ENCODE data around the gene SMS. TPM values are rescaled to one million over a fixed set of nuclear protein-coding genes. Genes with fewer than 3 reads are reported as not detected.

SMS gene
- total RNA-seq, 1 experiment from 2014 or later, result 164 TPM

- Histone ChIP-seq H3K79me2 (ENCODE audit: low read length) (no peaks in the 10 kb centered on the region), H3K9ac (ENCODE audit: low read length) (no peak overlapping the region), H3K9me3 (ENCODE audit: low read length) (no peaks in the 10 kb centered on the region), H3K4me1 (ENCODE audit: insufficient read depth, low read length) (no peaks in the 10 kb centered on the region), H3K4me2 (ENCODE audit: low read length) (no peak overlapping the region), H3K9me2 (replicated peaks; ENCODE audit: low read length) (no peaks in the 10 kb centered on the region), H3K27ac (ENCODE audit: low read length) (no peak overlapping the region), H3F3A (ENCODE audit: low read length, unreplicated experiment) (no peaks in the 10 kb centered on the region), H2AFZ (ENCODE audit: low read length) (no peak overlapping the region), H3K4me3 (ENCODE audit: low read length) (no peak overlapping the region), H3K27me3 (ENCODE audit: low read length) (no peaks in the 10 kb centered on the region), H4K20me1 (ENCODE audit: low read length) (no peaks in the 10 kb centered on the region), H3K36me3 (ENCODE audit: low read depth, low read length) (no peaks in the 10 kb centered on the region)
- TF ChIP-seq CTCF (conservative IDR thresholded peaks at IDR 0.05; ENCODE audit: low read depth, low read length) (no peak), EZH2phosphoT487 (IDR thresholded peaks at IDR 0.05; ENCODE audit: borderline replicate concordance, low read length) (no peak), EZH2 (IDR thresholded peaks at IDR 0.05; ENCODE audit: low read length, unreplicated experiment) (no peak)
- DNase-seq (no peak), ATAC-seq (no peak)
- CTCF ChIA-PET, result no interaction called here
- intact Hi-C loops (cut with micrococcal nuclease), result no loop called here
- no TSS peak for BruUV-seq (replicated peaks)
- POLR2A ChIA-PET (ENCODE audit: unreplicated experiment), result no interaction called here
Observed at GRCh38 chrX:22040184-22040583, 99.7 kb downstream of the SMS start.

DNA sequence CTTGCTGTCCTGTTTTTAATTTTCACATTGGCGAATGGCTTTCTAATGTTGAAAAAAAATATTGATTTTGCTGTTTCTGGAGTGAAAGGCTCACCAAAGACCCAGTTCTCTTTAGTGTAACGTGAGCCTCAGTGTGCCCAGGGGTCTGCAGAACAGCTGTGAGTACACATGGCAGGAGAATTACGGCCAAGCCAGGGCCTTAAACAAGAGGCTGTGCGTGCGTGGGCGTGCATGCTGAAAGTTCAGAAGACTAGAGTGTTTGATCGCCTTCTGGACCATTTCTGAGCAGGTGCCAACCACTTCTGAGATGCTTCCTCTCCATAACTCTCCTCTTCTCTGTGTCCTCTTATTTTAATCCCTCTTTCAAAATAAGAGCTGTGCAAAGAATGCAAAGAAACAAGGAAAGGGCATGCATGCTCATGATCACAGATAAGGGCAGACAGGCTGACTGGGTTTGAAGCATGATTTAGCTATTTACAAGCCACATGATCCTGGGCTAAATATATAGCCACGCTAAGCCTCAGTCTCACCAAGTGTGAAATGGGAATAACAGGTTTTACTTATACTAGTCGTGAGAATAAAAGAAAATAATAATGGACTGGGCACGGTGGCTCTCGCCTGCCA, 101.5 kb downstream of the SMS start:
- ATAC-seq (no peak), DNase-seq (no peak)
- intact Hi-C loops (cut with micrococcal nuclease), result no loop called here
- Histone ChIP-seq H3K4me1 (ENCODE audit: insufficient read depth, low read length) (no peaks in the 10 kb centered on the region), H2AFZ (ENCODE audit: low read length) (no peak overlapping the region), H4K20me1 (ENCODE audit: low read length) (no peaks in the 10 kb centered on the region), H3K9me3 (ENCODE audit: low read length) (no peaks in the 10 kb centered on the region), H3K9me2 (replicated peaks; ENCODE audit: low read length) (no peaks in the 10 kb centered on the region), H3K79me2 (ENCODE audit: low read length) (no peaks in the 10 kb centered on the region), H3K4me2 (ENCODE audit: low read length) (no peak overlapping the region), H3K9ac (ENCODE audit: low read length) (no peak overlapping the region), H3K27me3 (ENCODE audit: low read length) (no peaks in the 10 kb centered on the region), H3K36me3 (ENCODE audit: low read depth, low read length) (no peaks in the 10 kb centered on the region), H3K27ac (ENCODE audit: low read length) (no peak overlapping the region), H3F3A (ENCODE audit: low read length, unreplicated experiment) (no peaks in the 10 kb centered on the region), H3K4me3 (ENCODE audit: low read length) (no peak overlapping the region)
- BruUV-seq (replicated peaks), result no TSS peak
- TF ChIP-seq EZH2 (IDR thresholded peaks at IDR 0.05; ENCODE audit: low read length, unreplicated experiment) (no peak), CTCF (conservative IDR thresholded peaks at IDR 0.05; ENCODE audit: low read depth, low read length) (no peak), EZH2phosphoT487 (IDR thresholded peaks at IDR 0.05; ENCODE audit: borderline replicate concordance, low read length) (no peak)
- ChIA-PET CTCF (no interaction called here), POLR2A (ENCODE audit: unreplicated experiment) (no interaction called here)

DNA sequence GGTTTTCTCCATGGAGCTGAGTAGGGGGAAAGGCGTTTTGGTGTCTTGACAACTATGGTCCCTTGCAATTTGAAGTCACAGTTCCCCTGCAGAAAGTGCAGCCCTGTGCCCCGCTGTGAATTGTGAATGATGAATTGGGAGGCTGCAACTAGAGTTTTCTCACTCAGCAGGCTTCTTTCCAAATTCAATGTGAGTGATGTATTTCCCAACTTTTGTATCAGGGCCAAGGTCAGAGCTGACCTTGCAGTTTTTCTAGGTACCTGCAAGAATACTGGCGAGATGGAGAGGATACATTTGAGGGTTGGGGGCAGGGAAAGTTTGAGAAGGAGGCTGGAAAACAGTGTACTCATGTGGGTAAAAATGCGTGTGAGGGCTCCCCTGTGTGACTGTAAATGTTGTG, 103.4 kb downstream of the SMS start:
- Histone ChIP-seq H3K9me2 (replicated peaks; ENCODE audit: low read length) (no peaks in the 10 kb centered on the region), H3K36me3 (ENCODE audit: low read depth, low read length) (no peaks in the 10 kb centered on the region), H2AFZ (ENCODE audit: low read length) (no peak overlapping the region), H3K4me1 (ENCODE audit: insufficient read depth, low read length) (no peaks in the 10 kb centered on the region), H3K9ac (ENCODE audit: low read length) (no peak overlapping the region), H3K79me2 (ENCODE audit: low read length) (no peaks in the 10 kb centered on the region), H3K4me3 (ENCODE audit: low read length) (no peak overlapping the region), H3K27ac (ENCODE audit: low read length) (no peak overlapping the region), H3K9me3 (ENCODE audit: low read length) (no peaks in the 10 kb centered on the region), H3F3A (ENCODE audit: low read length, unreplicated experiment) (no peaks in the 10 kb centered on the region), H3K4me2 (ENCODE audit: low read length) (no peak overlapping the region), H4K20me1 (ENCODE audit: low read length) (no peaks in the 10 kb centered on the region), H3K27me3 (ENCODE audit: low read length) (no peaks in the 10 kb centered on the region)
- BruUV-seq (replicated peaks), result no TSS peak
- intact Hi-C loops (cut with micrococcal nuclease), result no loop called here
- CTCF ChIA-PET, result no interaction called here
- DNase-seq, result no peak
- no peak for TF ChIP-seq EZH2phosphoT487 (IDR thresholded peaks at IDR 0.05; ENCODE audit: borderline replicate concordance, low read length)
- no peak for TF ChIP-seq EZH2 (IDR thresholded peaks at IDR 0.05; ENCODE audit: low read length, unreplicated experiment)
- no peak for TF ChIP-seq CTCF (conservative IDR thresholded peaks at IDR 0.05; ENCODE audit: low read depth, low read length)
- no peak for ATAC-seq
- POLR2A ChIA-PET (ENCODE audit: unreplicated experiment), result no interaction called here

All from PC-3 (cell line).